GM12891 (cell line): ENCODE measurements around the gene TST.

Experiments
- PAX5 ChIP-seq: IDR thresholded peaks from 2 replicates; pipeline ENCODE4 v1.6.1; 2011; ENCODE audit warnings: low read length, moderate library complexity, mild to moderate bottlenecking; ENCODE audit not compliant: insufficient read depth, severe bottlenecking
- POLR2A ChIP-seq: IDR thresholded peaks from 2 replicates; pipeline ENCODE4 v1.6.1; 2011; ENCODE audit warnings: low read depth, low read length, control low read depth
- POLR2AphosphoS5 ChIP-seq: IDR thresholded peaks from 2 replicates; pipeline ENCODE4 v1.6.1; 2011; ENCODE audit warnings: low read depth, low read length, control low read depth
- POU2F2 ChIP-seq: IDR thresholded peaks from 2 replicates; pipeline ENCODE4 v1.6.1; 2011; ENCODE audit warnings: low read depth, mild to moderate bottlenecking, control low read depth, low read length, moderate library complexity
- SPI1 ChIP-seq: IDR thresholded peaks from 2 replicates; pipeline ENCODE4 v1.6.1; 2011; ENCODE audit warnings: low read depth, low read length, control low read depth

DNA sequence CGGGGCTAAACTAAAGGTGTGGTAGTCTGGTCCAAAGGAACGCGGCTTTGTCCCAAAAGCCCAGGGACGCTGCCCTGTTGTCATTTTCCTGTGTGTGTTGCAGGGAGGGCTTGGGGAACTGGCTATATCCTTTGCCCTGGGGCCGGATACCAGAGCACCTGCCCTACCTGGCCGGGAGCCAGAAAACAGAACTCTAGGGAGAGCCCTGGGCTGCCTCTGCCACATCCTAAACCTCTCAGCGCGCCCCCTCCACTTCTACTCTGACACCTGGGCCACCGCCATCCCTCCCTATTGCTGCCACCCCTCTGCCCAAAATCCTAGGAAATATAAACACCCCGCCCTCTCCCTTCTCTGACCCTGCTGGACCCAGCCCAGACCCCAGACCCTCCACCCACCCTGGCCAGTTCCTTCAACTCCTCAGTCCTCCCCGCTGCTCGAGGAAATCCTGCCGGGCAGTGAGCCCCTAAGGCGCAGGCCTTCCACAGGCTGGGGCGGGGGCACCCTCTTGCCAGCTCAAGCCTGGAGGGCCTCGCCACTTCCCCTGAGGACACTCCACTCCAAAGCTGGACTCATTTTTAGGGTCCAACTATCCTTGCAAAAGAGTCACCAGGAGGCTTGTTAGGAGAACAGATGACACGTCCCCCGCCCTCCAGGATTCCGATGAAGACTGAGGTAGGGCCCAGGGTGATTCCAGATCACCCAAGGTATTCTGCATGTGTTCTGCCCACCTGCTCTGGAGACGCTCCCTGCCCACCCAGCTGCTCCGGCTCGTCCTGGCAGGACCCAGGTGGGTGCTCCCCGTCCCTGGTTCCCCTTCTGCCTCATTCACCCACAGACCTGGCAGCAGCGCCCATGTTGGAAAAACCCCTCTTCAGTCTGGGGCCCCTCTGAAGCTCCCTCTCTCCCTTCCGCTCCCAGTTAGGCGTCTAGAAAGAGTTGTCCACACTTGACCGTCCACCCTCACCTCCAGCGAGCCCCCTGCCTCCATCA lies 44.5 kb upstream of the TST start:
- TF ChIP-seq SPI1 (no peak), POU2F2 (no peak), PAX5 (no peak), POLR2A (no peak), POLR2AphosphoS5 (no peak)
